Measurements from ENCODE around the gene S100PBP.

DNA sequence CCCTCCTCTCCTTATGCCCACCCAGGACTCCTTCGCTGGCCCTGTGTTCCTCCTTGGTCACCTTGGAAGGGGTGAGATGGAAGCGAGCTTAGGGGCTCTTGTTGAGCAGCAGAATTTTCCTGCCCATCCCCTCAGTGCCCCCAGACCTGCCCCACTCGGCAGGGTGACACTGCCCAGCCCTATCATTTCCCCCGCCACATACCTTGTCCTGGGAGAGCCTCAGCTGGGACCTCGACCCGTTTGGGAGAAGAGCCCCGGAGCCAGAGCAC, 54.7 kb downstream of the S100PBP start:
- TF ChIP-seq, protein P1, sequence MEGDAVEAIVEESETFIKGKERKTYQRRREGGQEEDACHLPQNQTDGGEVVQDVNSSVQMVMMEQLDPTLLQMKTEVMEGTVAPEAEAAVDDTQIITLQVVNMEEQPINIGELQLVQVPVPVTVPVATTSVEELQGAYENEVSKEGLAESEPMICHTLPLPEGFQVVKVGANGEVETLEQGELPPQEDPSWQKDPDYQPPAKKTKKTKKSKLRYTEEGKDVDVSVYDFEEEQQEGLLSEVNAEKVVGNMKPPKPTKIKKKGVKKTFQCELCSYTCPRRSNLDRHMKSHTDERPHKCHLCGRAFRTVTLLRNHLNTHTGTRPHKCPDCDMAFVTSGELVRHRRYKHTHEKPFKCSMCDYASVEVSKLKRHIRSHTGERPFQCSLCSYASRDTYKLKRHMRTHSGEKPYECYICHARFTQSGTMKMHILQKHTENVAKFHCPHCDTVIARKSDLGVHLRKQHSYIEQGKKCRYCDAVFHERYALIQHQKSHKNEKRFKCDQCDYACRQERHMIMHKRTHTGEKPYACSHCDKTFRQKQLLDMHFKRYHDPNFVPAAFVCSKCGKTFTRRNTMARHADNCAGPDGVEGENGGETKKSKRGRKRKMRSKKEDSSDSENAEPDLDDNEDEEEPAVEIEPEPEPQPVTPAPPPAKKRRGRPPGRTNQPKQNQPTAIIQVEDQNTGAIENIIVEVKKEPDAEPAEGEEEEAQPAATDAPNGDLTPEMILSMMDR (conservative IDR thresholded peaks at IDR 0.05; ENCODE audit: low read depth, low read length) = no peak
- no peak for TF ChIP-seq EZH2 (IDR thresholded peaks at IDR 0.05; ENCODE audit: borderline replicate concordance, low read depth, low read length, poor library complexity, severe bottlenecking)
